HCT116 (cell line): Measurements from ENCODE around the gene ARRDC1. TPM values are rescaled to one million over a fixed set of nuclear protein-coding genes. Genes with fewer than 3 reads are reported as not detected.

Experiments used
- ATAC-seq: fragments of 200-7000 bp; cut with Tn5 transposase; 2 replicates; pipeline ENCODE4 v1.9.1; 2020; ENCODE audit warnings: mild to moderate bottlenecking, moderate library complexity
- BruUV-seq: library from RNA; stranded (reverse); fragments of 400-500 nt; replicated peaks from 2 replicates; lab custom pipeline; 2021; lab: Mats Ljungman, UMichigan
- CTCF ChIA-PET: fragments of 300-600 bp; sonication (Branson Sonifier 250); formaldehyde crosslinking; loops from one replicate; lab custom pipeline; 2021; ENCODE audit warnings: antibody characterized with exemption; lab: Charles Lee
- POLR2A ChIA-PET: fragments of 300-600, 350-600 bp; sonication (Branson Sonifier 250); formaldehyde crosslinking; loops from one replicate; lab custom pipeline; 2021; ENCODE audit warnings: antibody characterized with exemption; lab: Charles Lee
- RAD21 ChIA-PET, 2 experiments: fragments of 300-600 bp; sonication (Branson Sonifier 250); formaldehyde crosslinking; loops; one replicate each; lab custom pipeline; 2023; ENCODE audit warnings: low total read pairs in 2 of 2; ENCODE audit not compliant: uncharacterized antibody in 2 of 2, unreplicated experiment in 2 of 2, low non-redundant PET in 1 of 2; lab: Charles Lee
- DNase-seq: peaks from one replicate; pipeline ENCODE4 v3.0.0-alpha.2; 2010; ENCODE audit warnings: low read depth, low spot score
- H2AFZ ChIP-seq: fragments of 200-600 bp; shearing (Covaris generic), sonication (generic); 2 replicates; pipeline ENCODE4 v1.6.1; 2017; ENCODE audit warnings: low read depth, mixed run types, mixed read lengths, antibody characterized with exemption, low read length; ENCODE audit not compliant: poor library complexity, severe bottlenecking
- H3K27ac ChIP-seq: 2 replicates; pipeline ENCODE4 v1.5.1; 2012; ENCODE audit warnings: low read depth, low read length
- H3K27me3 ChIP-seq: fragments of 200-600 bp; sonication (generic); 2 replicates; pipeline ENCODE4 v1.6.1; 2016; ENCODE audit warnings: mixed run types, low read length, mixed read lengths; ENCODE audit not compliant: insufficient read depth
- H3K36me3 ChIP-seq, 2 experiments: fragments of 200-500 bp in 1 of 2; fragments of 200-600 bp in 1 of 2; sonication (Bioruptor generic) in 1 of 2; sonication (generic) in 1 of 2; 2 replicates each; pipeline versions ENCODE4 v1.5.1 to v1.6.1; 2014 to 2016; ENCODE audit warnings: low read length in 2 of 2, inconsistent platforms in 1 of 2, mixed read lengths in 1 of 2, mixed run types in 1 of 2; ENCODE audit not compliant: insufficient read depth in 2 of 2, control insufficient read depth in 1 of 2
- H3K4me1 ChIP-seq, 2 experiments: fragments of 200-600 bp in 1 of 2; sonication (generic) in 1 of 2; 2 replicates each; pipeline versions ENCODE4 v1.5.1 to v1.6.1; 2012 to 2017; ENCODE audit warnings: low read length in 2 of 2, inconsistent platforms in 1 of 2, mild to moderate bottlenecking in 1 of 2, mixed read lengths in 1 of 2, mixed run types in 1 of 2, moderate library complexity in 1 of 2; ENCODE audit not compliant: insufficient read depth in 2 of 2, control insufficient read depth in 1 of 2
- H3K4me2 ChIP-seq: fragments of 200-600 bp; sonication (generic); 2 replicates; pipeline ENCODE4 v1.6.1; 2017; ENCODE audit warnings: mixed run types, low read length, mixed read lengths
- H3K4me3 ChIP-seq, 2 experiments: fragments of 200-600 bp in 1 of 2; sonication (generic) in 1 of 2; replicated peaks in 1 of 2; 2 replicates each; pipeline ENCODE4 v1.5.1; 2011 to 2016; ENCODE audit warnings: low read length in 2 of 2, control low read depth in 1 of 2, low read depth in 1 of 2, mild to moderate bottlenecking in 1 of 2, mixed read lengths in 1 of 2, mixed run types in 1 of 2
- H3K79me2 ChIP-seq: fragments of 200-600 bp; sonication (generic); 2 replicates; pipeline ENCODE4 v1.6.1; 2017; ENCODE audit warnings: mild to moderate bottlenecking, mixed run types, low read length, moderate library complexity, mixed read lengths; ENCODE audit not compliant: insufficient read depth
- H3K9ac ChIP-seq: fragments of 200-600 bp; sonication (generic); 2 replicates; pipeline ENCODE4 v1.6.1; 2016; ENCODE audit warnings: low read length, mixed read lengths
- H3K9me2 ChIP-seq: fragments of 200-600 bp; sonication (generic), shearing (Covaris generic); 2 replicates; pipeline ENCODE4 v1.6.1; 2017; ENCODE audit warnings: mixed run types, mild to moderate bottlenecking, moderate library complexity; ENCODE audit not compliant: insufficient read depth
- H3K9me3 ChIP-seq, 2 experiments: fragments of 200-500 bp in 1 of 2; fragments of 200-600 bp in 1 of 2; sonication (Bioruptor generic) in 1 of 2; sonication (generic) in 1 of 2; 2 replicates each; pipeline ENCODE4 v1.6.1; 2014 to 2017; ENCODE audit warnings: low read length in 2 of 2, mixed read lengths in 2 of 2, inconsistent platforms in 1 of 2, low read depth in 1 of 2, mild to moderate bottlenecking in 1 of 2, mixed run types in 1 of 2, moderate library complexity in 1 of 2; ENCODE audit not compliant: control insufficient read depth in 1 of 2, insufficient read depth in 1 of 2
- H4K20me1 ChIP-seq: fragments of 200-600 bp; sonication (generic), shearing (Covaris generic); 2 replicates; pipeline ENCODE4 v1.6.1; 2017; ENCODE audit warnings: mixed run types, mild to moderate bottlenecking, moderate library complexity; ENCODE audit not compliant: insufficient read depth
- ATF3 ChIP-seq: IDR thresholded peaks from 2 replicates; pipeline ENCODE4 v1.6.1; 2012
- CBX3 ChIP-seq: IDR thresholded peaks from 2 replicates; pipeline ENCODE4 v1.6.1; 2012; ENCODE audit warnings: low read depth
- CEBPB ChIP-seq: IDR thresholded peaks from 2 replicates; pipeline ENCODE4 v1.6.1; 2012; ENCODE audit warnings: low read depth
- EGR1 ChIP-seq: IDR thresholded peaks from 2 replicates; pipeline ENCODE4 v1.6.1; 2012; ENCODE audit warnings: low read depth
- ELF1 ChIP-seq: IDR thresholded peaks from 2 replicates; pipeline ENCODE4 v1.6.1; 2012; ENCODE audit warnings: low read depth, borderline replicate concordance
- EZH2 ChIP-seq: fragments of 200-600 bp; sonication (generic); IDR thresholded peaks from 2 replicates; pipeline ENCODE4 v1.6.1; 2017; ENCODE audit warnings: antibody characterized with exemption, mixed run types
- EZH2phosphoT487 ChIP-seq: fragments of 200-600 bp; IDR thresholded peaks from 2 replicates; pipeline ENCODE4 v1.6.1; 2018; ENCODE audit warnings: antibody characterized with exemption, borderline replicate concordance
- FOSL1 ChIP-seq: IDR thresholded peaks from 2 replicates; pipeline ENCODE4 v1.6.1; 2012; ENCODE audit warnings: low read depth
- JUND ChIP-seq: IDR thresholded peaks from 2 replicates; pipeline ENCODE4 v1.6.1; 2012
- POLR2A ChIP-seq: IDR thresholded peaks from 2 replicates; pipeline ENCODE4 v1.7.0; 2011; ENCODE audit warnings: borderline replicate concordance; ENCODE audit not compliant: insufficient read depth, insufficient read length; ENCODE audit errors: extremely low read depth
- POLR2AphosphoS5 ChIP-seq: IDR thresholded peaks from 2 replicates; pipeline ENCODE4 v1.6.1; 2011; ENCODE audit warnings: mild to moderate bottlenecking, low read depth, low read length, moderate library complexity
- REST ChIP-seq: IDR thresholded peaks from 2 replicates; pipeline ENCODE4 v1.6.1; 2012; ENCODE audit warnings: low read depth
- SIN3A ChIP-seq: IDR thresholded peaks from 2 replicates; pipeline ENCODE4 v1.6.1; 2012; ENCODE audit warnings: low read depth
- SP1 ChIP-seq: IDR thresholded peaks from 2 replicates; pipeline ENCODE4 v1.6.1; 2012; ENCODE audit warnings: low read depth
- SRF ChIP-seq: IDR thresholded peaks from 2 replicates; pipeline ENCODE4 v1.6.1; 2012; ENCODE audit warnings: low read depth
- TCF7L2 ChIP-seq: IDR thresholded peaks from 2 replicates; pipeline ENCODE4 v1.7.0; 2011; ENCODE audit warnings: borderline replicate concordance, inconsistent platforms; ENCODE audit not compliant: insufficient read depth, insufficient read length; ENCODE audit errors: extremely low read depth
- YY1 ChIP-seq: IDR thresholded peaks from 2 replicates; pipeline ENCODE4 v1.6.1; 2011; ENCODE audit warnings: low read length, low read depth, moderate library complexity, mild to moderate bottlenecking; ENCODE audit not compliant: insufficient replicate concordance; ENCODE audit errors: extremely low read depth
- ZFX ChIP-seq: fragments of 450-650 bp; IDR thresholded peaks from 2 replicates; pipeline ENCODE4 v1.6.1; 2017
- ZNF274 ChIP-seq: fragments of 200-500 bp; sonication (Bioruptor generic); IDR thresholded peaks from 2 replicates; pipeline ENCODE4 v1.6.1; 2014; ENCODE audit warnings: mild to moderate bottlenecking, low read depth, low read length, inconsistent platforms
- intact Hi-C: fragments of 100-400 bp; cut with micrococcal nuclease; formaldehyde crosslinking; loops from 2 replicates; pipeline ENCODE4 v1.10.0; 2022
- total RNA-seq: library from RNA; stranded (reverse); gene quantifications from one replicate; pipeline ENCODE4 v1.2.1, GENCODE V29; 2021; ENCODE audit not compliant: unreplicated experiment
- TF ChIP-seq, protein P1 (sequence below): IDR thresholded peaks from 2 replicates; pipeline ENCODE4 v1.6.1; 2012

The ARRDC1 gene
- total RNA-seq, 1 experiment from 2014 or later = 82.8 TPM

- no TSS peak for BruUV-seq
- Histone ChIP-seq H3K4me2 (no peak overlapping the region), H4K20me1 (no peaks in the 10 kb centered on the region), H3K79me2 (peaks cover 11% of the 10 kb centered on the region), H3K36me3 (peaks cover 8 to 14% of the 10 kb centered on the region in 2 experiments; a peak in 3 of 4 replicates), H3K4me3 (no peak overlapping the region), H3K27me3 (no peaks in the 10 kb centered on the region), H3K9ac (no peak overlapping the region), H3K27ac (no peak overlapping the region), H3K9me3 (no peaks in the 10 kb centered on the region), H3K9me2 (no peaks in the 10 kb centered on the region), H2AFZ (no peak overlapping the region), H3K4me1 (no peaks in the 10 kb centered on the region)
- TF ChIP-seq ZFX (no peak), CBX3 (no peak), SIN3A (no peak), ATF3 (no peak), JUND (no peak), EGR1 (no peak), EZH2 (no peak), ELF1 (no peak), REST (no peak), EZH2phosphoT487 (no peak), SRF (no peak), SP1 (no peak), POLR2A (no peak), CEBPB (no peak), ZNF274 (no peak), TCF7L2 (no peak), FOSL1 (no peak), POLR2AphosphoS5 (no peak), YY1 (no peak)
- TF ChIP-seq, protein P1, sequence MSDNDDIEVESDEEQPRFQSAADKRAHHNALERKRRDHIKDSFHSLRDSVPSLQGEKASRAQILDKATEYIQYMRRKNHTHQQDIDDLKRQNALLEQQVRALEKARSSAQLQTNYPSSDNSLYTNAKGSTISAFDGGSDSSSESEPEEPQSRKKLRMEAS = no peak
- intact Hi-C loops = no loop called here
- ATAC-seq = no peak
- ChIA-PET POLR2A (no interaction called here), CTCF (no interaction called here), RAD21 (no interaction called here)
- DNase-seq = no peak
Measured at GRCh38 chr9:137564134-137564533, 41.4 kb upstream of the ARRDC1 start.
